NOMO-1 treated with dmso at 0.1 percent for 144 hours (cell line): ENCODE results near the gene NUDT22.

Experiments used
- DNase-seq: peaks from one replicate; lab custom pipeline; 2025; ENCODE audit not compliant: unreplicated experiment; lab: John Stamatoyannopoulos, UW

The NUDT22 gene, protein sequence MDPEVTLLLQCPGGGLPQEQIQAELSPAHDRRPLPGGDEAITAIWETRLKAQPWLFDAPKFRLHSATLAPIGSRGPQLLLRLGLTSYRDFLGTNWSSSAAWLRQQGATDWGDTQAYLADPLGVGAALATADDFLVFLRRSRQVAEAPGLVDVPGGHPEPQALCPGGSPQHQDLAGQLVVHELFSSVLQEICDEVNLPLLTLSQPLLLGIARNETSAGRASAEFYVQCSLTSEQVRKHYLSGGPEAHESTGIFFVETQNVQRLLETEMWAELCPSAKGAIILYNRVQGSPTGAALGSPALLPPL

DNA sequence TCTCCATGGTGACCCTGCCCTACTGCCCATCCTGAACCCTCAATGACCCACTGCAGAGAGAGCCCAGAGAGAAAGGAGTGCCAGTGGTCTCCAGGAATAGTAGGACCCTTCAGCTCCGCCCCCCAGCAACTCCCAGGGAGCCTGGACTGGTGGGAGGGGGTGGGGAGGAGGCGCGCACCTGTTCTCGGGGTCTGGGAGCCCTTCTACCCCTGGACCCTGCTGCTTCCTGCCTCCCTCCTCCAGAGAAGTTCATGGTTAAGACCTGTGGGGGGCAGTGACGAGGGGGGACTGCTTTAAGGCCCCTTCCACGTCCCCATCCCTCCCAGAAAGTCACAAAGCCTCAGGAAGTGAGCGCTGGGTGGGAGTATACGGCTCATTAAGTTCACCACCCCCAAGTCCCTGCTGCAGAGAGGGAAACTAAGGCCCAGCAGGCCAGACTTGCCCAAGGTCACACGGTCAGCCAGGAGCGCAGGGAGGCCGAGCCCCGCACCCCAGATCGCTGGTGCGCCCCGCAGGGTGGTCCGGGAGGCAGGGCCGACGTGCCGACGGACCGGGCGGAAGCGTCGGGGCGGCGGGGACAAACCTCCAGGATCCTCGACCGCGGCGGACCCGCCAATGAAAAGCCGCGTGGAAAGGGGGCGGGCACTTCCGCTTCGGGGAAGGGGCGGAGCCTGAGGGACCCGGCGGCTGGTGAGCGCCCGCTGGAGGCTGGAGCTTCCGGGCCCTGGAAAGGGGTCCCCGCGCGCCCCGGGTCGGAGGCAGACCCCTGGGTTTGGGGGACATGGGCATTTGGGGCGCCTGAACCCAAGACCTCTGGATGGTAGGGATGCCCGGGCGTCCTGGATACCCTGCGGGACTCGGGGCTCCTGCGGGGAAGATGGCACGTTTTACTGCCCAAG is at the start of gene NUDT22, which contains the start of gene TRPT1:
Gene NUDT22 (plus strand): TSS at position 667 of the 899 bp plus-strand sequence. CDS start 379 bp downstream, outside the sequence.
Gene TRPT1 (minus strand): TSS at position 579 of the 899 bp plus-strand sequence. CDS start 326 bp downstream, at position 253.
- peak; percentile 81 for DNase-seq

DNA sequence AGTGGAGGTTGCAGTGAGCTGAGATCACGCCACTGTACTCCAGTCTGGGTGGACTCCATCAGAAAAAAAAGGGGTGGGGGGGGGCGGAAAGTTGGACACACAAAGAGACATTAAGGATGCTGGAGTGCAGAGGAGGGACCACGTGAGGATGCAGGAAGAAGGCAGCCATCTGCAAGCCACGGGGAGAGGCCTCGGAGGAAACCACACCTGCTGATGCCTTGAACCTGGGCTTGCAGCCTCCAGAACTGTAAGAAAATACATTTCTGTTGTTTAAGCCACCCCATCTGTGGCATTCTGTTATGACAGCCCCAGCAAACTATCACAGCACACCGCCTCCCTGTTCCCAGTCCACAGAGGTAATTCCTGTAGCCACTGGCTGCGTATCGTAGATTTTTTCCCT is 49.3 kb upstream of the NUDT22 start:
- no peak for DNase-seq

DNA sequence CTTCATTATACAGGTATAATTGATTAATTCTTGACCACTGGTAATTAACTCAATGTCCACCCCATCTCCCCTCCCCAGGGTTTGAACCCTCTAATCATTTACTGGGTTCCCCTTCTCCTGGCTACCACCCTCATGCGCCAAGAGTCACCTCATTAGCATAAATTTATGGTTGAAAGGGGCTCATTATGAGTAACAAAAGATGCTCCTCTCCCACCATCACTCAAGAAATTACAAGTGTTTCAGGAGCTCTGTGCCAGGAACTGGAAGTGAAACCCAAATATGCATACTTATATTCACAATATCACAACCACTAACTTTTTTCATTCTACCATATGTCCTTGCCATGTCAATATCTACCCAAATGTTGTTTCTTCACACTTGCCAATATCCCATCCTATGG is 47.9 kb upstream of the NUDT22 start:
- DNase-seq = no peak

DNA sequence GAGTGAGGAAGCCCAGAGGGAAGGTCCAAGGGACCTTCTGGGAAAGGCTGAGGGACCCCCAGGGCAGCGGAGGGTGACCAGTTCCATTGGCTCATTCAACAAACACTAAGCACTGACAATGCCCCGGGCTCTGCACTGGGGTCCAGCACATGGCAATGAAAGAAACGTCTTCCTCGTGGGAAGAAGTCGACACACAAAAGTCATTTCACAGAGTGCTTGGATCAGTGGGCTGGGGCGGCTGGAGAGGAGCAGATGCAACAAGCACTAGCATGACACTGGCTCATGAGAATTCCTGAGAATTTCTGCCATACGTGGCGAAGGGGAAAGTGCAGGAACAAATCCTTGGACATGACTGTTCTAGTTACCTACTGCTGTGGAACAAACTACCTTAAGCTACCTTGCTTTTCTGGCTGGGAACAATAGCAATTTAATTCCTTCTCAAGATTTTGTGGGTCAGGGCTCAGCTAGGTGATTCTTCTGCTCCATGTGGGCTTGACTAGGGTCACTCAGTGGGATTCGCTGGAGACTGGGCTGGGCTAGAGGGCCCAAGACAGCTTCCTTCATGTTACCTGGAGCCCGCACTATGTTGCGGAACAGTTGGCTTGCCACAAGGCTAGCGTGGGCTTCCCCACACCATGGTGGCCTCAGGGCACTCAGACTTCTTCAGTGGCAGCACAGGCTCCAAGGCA is 47.0 kb upstream of the NUDT22 start:
- no peak for DNase-seq

DNA sequence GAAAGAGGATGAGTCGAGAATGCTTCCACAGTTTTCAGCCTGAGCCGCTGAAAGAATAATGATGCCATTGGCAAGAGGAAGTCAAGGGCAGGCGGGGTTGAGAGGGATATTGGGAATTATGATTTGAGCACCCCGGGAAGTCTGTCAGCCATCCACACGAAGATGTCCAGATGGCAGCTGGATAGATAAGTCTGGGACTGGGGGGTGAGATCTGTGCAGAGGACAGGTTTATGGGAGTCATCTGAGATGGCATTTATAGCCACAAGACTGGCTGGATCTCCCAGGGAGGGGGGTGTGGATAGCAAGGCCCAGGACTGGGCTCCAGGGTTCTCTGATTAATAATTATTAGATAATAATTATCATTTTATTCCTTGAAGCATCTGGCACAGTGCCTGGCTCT is 45.2 kb upstream of the NUDT22 start:
- no peak for DNase-seq

DNA sequence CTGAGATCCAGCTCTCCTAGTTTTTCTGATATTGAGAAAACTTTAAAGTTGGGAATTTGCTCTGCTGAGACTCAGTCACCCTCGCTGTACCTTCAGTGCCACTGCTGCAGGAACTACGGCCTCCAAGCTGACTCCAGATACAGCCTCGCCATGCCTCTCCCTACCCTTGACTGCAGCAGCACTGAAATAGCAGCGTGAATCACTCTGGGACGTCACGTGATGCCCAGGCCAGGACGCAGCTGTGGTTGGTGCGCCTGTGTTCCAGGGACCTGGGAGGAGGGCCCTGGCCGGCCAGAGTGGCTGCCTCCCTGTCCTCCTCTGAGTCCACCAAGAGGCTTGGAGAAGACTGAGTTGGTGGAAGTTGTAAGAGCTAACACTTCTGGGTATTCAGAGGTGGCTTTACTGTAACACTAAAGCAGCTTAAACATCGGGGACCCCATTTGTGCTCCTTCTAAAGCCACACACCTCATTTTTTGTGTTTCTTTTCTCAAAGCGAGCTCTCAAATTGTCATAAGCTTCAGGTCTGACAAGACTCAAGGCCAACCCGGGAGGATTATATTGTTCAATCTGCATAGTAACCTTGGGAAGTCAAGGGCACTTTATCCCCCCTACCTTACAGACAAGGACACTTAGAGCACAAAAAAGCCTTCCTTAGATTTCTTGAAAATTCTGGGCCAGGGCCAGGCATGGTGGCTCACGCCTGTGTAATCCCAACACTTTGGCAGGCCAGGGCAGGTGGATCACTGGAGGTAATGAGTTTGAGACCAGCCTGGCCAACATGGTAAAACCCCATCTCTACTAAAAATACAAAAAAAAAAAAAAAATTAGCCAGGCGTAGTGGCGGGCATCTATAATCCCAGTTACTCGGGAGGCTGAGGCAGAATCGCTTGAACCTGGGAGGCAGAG is 44.3 kb upstream of the NUDT22 start:
- peak; percentile 83 for DNase-seq

DNA sequence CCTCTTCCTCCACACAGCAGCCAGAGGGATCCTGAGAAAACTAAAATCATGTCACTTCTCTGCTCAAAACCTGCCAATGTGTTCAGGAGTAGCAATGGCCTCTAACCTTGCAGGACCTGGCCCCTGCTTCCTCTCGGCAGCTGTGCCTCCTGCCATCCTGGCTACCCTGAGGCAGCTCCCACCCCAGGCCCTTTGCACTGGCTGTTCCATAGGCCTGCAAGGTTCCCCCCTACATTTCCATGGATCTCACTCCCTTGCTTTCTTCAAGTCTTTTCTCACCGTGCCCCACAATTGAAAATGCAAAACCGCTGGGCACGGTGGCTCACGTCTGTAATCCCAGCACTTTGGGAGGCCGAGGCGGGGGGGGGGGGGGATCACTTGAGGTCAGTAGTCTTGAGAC is 42.2 kb upstream of the NUDT22 start:
- no peak for DNase-seq

DNA sequence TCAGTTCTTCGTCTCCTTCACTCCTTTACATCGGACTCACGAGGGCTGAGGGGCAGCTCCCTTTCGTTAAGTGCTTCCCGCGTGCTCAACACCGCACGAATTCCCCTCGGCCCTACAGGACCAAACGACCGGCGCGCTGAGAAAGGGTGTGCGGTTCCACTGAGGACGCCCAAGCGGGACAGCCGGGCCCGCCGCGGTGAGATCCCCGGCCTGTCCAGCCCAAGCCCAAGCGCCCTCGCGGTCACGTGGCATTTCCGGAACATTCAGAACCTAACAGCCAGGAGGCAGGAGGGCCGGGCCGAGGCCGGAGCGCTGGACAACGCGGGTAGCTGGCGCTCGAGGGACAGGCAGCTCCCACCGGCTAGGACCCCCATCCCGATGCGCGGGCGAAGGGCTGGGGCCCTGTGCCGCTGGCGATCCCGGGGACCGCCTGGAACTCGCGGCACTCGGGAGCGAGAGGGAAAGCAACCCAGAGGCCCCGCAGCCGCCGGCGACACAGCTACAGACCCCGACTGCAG is 40.8 kb upstream of the NUDT22 start:
- DNase-seq = peak; percentile 53

DNA sequence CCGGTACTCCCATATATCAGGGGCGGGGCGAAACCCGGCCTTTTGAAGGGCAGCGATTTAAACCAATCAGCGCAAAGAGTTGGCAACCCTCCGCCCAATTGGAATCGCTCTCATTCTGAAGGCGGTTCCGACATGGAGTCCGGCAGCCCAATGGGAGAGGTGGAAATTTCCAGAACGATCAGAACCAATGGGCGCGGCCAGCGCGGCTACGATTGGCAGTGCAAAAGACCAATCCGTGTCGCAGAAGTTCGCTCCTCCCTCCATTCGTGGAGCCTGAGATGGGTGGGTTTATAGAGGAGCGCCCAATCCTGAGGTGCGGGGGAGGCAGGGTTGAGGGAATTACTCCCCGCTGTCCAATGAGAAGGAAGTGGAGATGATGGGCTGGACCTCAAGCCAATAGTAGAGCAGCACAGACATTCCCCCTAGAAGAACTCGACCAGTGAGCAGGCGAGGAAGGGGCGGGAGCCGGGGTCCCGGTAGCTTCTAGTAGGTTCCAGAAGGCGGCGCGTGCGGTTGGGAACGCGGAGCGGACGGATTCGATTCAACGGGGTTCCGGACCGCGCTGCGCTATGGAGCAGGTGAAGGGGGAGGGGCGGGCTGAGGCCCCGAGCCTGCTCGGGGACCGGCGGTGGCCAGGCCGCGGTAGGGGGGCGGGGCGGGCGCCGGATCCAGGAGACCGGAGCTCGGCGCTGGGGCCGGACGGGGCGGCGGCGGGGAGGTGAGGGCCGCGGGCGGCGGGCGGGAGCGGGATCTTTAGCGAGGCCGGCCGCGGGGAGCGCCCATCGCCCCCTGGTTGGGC is 40.2 kb upstream of the NUDT22 start, which contains the start of gene STIP1:
Gene STIP1 (plus strand): TSS at position 479 of the 799 bp plus-strand sequence. CDS start 91 bp downstream, at position 570.
- DNase-seq = peak; percentile 100

DNA sequence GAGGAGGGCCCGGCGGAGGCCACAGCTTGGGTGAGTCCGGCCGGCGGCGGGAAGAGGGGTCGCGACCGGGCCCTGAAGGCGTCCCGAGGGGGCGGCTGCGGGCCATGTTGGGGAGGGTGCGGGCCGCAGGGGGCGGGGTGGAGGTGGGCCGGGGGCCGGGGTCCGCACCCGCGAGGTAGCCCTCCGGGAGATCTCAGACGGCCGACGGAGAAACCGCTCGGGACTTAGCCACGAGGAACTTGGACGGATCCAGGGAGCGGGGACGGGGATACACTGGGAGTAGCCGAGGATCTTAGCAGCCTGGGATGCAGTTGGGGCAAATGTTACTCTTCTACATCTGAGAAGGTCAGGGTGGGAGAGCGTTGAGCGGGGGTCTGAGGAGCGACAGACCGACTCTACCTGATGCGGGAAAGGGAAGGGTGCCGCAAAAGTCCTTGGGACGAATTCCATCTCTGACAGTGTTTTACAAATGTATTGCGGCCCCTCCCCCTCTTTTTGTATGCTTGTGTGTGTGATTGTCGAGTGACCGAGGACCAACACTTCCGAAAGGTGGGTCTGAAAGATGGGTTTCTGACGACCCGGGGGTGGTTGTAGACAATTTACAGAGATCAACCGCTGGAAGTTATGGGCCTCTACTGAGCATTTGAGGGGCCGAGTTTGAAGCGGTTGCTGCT is 39.4 kb upstream of the NUDT22 start:
- DNase-seq = no peak

DNA sequence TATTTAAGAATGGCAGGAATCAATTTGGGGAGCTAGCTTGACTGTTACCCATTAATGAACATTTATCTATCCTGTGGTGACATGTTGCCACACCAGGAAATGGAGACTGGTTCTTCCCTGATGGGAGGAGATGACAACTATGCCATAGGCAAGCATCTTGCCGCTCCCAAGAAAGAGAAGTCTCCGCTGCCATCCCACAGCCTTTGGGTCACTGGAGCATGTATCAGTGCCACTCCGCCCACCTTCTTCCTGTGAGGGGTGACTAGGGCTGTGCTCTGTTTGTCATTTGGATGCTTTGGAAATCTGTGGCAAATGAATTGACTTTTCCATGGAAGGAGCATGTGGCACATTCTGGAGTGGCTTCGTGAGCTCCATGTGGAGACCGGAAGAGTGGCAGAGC is 33.6 kb upstream of the NUDT22 start:
- DNase-seq = no peak

DNA sequence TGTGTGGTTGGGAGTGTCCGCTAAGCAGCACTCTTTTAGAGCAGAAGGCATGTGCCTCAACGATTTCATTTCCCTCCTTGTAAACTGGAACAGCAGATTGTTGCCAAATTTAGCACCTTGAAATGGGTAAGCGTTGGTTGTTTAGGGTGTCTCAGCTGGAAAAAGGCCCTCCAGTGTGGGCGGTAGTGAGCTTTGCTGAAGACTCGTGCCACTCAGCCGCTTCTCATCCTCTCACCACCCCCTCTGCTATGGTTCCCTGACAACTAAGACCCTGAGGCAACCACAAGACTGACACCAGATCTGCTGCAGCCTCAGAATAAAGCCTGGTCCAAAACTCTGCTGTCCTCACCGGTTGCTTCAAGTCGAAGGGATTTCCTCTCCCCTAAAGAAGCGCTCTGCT is 29.4 kb upstream of the NUDT22 start:
- DNase-seq = no peak

DNA sequence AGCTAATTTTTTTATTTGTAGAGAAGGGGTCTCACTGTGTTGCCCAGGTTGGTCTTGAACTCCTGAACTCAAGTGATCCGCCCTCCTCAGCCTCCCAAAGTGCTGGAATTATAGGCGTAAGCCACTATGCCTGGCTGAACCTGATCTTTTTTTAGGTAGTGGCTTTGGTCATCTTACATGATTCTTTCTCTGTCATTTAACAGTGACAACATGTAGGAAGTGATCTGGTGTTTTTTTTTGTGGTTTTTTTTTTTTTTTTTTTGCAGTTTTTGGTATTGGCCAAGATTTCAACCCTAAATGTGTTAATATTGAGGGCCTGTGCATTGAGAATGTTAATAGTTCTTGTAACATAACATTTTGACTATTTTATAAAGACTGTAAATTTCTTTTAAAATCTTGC is 27.6 kb upstream of the NUDT22 start:
- no peak for DNase-seq

DNA sequence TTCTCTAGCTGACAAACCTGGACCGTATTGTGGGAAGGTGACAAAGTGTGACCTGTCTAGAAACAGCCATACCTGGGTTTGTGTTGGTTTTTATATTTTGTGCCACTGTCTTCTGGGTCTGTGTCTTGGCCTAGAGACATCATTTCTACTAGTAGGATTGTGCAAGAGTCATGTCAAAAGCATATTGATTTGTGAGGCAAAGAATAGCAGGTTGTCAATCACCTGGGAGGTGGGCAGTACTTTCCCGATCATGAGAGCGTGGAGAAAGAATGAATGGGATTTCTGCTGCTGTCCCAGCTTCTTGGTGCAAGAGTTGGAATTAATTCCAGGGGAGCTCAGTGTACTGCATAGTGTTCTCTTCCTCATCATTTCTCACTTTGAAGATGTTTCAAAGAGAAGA is 24.5 kb upstream of the NUDT22 start:
- no peak for DNase-seq

DNA sequence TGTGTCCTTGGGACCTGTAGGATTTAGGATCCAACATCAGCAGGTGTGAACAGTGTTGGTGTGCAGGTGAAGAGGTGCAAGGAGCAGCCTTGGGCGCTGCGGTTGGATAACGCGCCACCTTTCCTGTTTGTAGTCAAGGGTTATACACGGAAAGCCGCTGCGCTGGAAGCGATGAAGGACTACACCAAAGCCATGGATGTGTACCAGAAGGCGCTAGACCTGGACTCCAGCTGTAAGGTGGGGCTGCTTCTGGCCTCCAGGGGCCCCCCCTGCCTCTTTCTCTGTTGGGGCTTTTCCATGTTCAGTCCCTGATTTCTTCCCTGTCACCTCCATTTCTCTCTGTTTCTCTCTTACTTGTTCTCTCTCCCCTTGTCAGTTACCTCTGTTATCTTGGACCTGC is 23.1 kb upstream of the NUDT22 start:
- no peak for DNase-seq

DNA sequence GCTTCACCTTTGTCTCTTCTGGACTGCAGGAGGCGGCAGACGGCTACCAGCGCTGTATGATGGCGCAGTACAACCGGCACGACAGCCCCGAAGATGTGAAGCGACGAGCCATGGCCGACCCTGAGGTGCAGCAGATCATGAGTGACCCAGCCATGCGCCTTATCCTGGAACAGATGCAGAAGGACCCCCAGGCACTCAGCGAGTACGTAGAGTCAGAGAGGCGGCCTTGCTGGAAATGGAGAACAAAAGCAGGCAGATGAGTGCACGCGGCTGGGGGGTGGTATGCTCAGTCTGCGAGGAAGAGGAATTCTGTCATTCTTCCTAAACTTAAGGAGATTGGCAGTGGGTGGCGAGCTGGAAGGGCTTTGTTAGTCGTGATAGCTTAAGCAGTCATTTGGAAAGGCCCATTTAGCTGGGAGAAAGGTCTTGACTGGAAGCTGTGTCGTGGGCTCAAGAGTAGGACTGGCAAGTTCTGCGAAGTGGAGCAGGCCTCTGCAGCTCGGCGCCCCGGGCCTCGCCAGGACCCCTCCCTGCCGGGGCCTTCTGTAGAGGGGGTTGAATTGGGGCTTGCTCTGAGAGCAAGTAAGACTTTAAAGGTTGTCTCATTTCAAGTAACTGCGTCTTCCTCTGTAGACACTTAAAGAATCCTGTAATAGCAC is 22.5 kb upstream of the NUDT22 start:
- DNase-seq = no peak

DNA sequence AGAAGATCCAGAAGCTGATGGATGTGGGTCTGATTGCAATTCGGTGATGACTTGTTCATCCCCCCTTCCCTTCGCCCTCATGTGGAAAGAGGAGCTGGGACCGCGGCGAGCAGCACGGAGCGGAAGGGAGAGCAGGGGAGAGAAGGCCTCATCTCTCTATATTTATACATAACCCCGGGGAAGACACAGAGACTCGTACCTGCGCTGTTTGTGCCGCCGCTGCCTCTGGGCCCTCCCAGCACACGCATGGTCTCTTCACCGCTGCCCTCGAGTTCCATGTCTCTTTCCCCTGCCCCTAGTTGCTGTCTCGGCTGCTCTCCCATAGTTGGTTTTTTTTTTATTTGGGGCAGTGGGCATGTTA is 22.0 kb upstream of the NUDT22 start:
- DNase-seq = no peak

DNA sequence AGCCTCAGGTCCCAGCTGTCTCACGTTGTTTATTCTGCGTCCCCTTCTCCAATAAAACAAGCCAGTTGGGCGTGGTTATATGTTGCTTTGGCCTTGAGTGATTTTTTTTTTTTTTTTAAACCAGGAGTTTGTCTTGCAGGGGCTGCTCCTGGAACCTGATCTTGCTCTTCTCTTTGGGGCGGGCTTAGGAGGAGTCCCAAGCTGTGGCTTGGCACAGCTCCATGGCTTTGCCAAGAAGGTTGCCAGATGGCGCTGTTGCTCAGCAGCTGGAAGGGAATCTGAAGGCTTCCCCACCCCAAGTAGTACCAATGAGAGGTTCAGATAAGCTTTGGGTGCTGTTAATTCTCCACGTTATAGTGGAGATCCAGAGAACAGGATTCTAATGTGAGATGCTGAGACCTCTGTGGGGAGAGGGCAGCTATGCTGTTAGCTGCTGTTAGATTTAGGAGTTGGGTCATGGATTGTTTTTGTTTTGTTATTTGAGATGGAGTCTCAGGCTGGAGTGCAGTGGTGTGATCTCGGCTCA is 21.5 kb upstream of the NUDT22 start:
- peak; percentile 80 for DNase-seq
